GM19043 (cell line): ENCODE measurements around the gene HSPA12A.

ENCODE experiments used
- ATAC-seq: cut with Tn5 transposase; IDR thresholded peaks from one replicate; pipeline ENCODE4 v1.9.1; 2021; ENCODE audit warnings: low read depth; ENCODE audit not compliant: unreplicated experiment

The HSPA12A gene

GRCh38 chr10:116634126-116634975 is 108.0 kb downstream of the HSPA12A start:
- ATAC-seq: no peak

GRCh38 chr10:116633216-116633600 is 109.2 kb downstream of the HSPA12A start:
- ATAC-seq: no peak

- no peak for ATAC-seq
These were observed 109.7 kb downstream of the HSPA12A start for GRCh38 chr10:116632596-116633215.

- ATAC-seq: no peak
These were observed 110.5 kb downstream of the HSPA12A start for GRCh38 chr10:116631871-116632295.

GRCh38 chr10:116630020-116630419 is 112.3 kb downstream of the HSPA12A start:
- no peak for ATAC-seq

- no peak for ATAC-seq
These were observed 113.0 kb downstream of the HSPA12A start for GRCh38 chr10:116629340-116629739.

- no peak for ATAC-seq
These were observed 114.9 kb downstream of the HSPA12A start for GRCh38 chr10:116627386-116627933.

GRCh38 chr10:116626815-116627214 is 115.6 kb downstream of the HSPA12A start:
- no peak for ATAC-seq

GRCh38 chr10:116625845-116626244 is 116.5 kb downstream of the HSPA12A start:
- no peak for ATAC-seq

- no peak for ATAC-seq
These were observed 120.3 kb downstream of the HSPA12A start for GRCh38 chr10:116621934-116622655.

- no peak for ATAC-seq
These were observed 120.9 kb downstream of the HSPA12A start for GRCh38 chr10:116621476-116621875.
